ENCODE results near the gene EMP1. TPM values are rescaled to one million over a fixed set of nuclear protein-coding genes. Genes with fewer than 3 reads are reported as not detected.

Gene EMP1
- total RNA-seq, 1 experiment from 2014 or later, result 248 TPM

DNA sequence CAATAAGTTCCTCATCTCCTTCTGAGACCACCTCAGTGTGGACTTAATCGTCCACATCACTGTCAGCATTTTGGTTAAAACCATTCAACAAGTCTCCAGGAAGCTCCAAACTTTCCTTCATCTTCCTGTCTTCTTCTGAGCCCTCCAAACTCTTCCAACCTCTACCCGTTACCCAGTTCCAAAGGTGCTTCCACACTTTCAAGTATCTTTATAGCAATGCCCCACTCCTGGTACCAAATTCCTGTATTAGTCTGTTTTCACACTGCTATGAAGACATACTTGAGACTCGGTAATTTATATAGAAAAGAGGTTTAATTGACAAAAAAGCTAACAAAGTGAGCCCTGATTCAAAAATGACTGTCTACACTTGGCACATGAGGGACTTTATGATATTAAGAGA is 22.8 kb downstream of the EMP1 start:
- no peak for DNase-seq (ENCODE audit: low read depth)

DNA sequence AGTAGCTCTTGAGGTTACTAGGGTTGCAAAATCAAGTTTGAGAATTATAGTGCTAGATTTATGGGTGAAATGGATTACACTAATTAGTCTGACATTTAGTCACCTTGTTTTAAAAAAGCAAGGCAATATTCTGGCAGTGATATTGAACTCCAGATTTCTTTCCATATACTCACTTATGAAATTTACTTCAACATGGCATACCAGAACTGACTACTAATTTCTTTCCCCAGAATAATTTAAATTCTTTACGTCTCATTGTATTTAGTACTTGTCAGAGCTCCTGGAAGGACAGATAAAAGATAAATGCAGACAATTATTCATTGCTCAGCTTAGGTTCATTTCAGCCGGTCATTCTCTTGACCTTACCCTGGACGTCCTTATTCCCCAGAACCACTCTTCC is 24.3 kb downstream of the EMP1 start:
- no peak for DNase-seq (ENCODE audit: low read depth)

DNA sequence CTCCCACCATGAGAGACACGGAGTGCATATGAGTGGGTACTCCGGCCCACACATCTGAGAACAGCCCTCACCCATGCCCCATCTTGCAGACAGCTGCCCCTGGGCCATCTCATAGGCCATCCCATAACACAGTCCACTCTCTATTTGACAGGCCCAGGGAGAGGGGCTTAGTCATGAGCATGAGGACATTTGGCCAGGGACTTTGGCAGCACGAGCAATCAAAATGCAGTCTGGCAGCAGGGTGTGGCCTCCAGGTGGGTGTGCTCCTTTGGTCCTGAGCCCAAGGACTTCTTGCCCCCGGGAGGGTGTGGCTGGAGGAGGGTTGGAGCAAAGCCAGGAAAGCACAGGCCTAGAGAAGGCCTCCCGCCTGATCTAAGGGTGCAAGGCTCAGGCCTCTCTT is 25.6 kb downstream of the EMP1 start:
- DNase-seq (ENCODE audit: low read depth), result no peak

DNA sequence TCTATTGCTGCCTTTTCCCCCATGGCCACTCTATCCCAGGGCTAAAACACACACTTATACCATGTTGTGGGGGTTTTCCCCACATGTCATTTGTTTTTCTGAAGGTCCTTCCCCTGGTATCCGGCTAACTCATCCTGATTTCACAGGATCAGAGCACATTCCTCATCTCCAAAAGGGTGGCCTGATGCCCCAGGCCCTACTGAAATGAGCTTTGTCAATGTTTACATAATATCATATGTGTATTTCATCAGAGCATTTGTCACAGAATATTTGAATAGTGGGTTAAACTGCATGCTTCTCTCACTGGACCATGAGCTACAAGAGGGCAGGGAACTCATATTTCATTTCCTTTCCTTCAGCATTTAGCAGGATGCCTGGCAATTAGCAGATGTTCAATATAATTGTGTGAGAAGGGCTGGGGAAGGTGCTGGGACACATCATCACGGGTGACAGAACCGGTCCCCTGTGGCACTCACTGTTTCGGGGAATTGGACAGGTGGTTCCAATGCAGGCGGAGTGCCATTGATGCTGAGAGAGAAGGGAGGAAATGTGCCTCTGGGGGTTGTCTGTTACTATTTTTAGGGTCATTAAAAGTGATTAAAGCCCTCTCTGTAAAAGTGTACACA is 26.8 kb downstream of the EMP1 start:
- DNase-seq (ENCODE audit: low read depth), result peak; percentile 87

DNA sequence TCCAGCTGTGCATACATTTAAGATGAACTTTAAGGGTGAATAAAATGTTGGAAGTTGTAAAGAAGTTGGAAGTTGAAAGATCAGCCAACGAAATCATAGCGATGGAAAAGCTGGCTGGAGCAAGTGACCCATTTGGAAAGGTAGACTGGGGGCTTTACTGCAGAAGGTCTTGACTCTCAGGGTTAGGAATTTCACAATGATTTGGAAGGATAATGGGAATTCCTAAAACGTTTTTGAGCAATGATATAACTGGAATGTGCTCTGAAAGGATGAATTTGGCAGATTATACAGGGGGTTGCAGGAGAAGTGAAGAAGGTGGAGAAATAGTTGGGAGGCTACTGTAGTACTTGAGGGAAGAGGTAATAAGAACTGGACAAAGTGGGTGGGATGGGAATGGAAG is 27.4 kb downstream of the EMP1 start:
- DNase-seq (ENCODE audit: low read depth), result no peak

DNA sequence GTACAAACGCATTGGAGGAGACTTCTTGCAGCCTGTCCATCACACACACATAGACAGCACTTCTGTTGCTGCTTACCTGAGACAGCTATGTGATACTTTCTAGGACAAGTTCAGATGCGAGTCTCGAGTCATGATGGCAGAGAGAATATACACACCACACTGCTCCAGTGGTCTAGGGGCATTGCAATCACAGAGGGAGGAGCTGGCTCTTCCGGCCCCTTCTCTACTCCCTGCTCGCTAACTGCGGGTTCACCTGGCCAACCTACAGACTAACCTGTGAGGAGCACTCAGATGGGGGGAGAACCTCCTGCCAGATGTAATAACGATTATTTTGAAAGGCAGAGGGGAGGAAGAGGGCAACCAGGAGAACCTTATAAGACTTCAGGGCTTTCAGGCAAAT is 30.7 kb downstream of the EMP1 start:
- no peak for DNase-seq (ENCODE audit: low read depth)

DNA sequence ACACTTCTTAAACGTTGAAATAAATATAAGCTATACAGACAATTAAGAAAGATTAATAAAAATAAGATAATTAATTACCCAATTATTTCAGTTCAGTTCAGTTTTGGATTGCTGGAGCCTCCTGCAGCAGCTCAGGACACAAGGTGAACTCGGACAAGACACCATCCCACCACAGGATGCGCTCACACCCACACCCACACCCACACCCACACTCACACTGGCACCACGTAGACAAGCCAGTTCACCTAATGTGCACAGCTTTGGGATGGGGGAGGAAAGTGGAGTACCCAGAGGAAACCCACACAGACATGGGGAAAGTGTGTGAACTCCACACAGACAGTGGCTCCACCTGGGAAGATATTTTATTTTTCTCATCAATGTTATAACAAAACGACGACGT is 32.1 kb downstream of the EMP1 start:
- no peak for DNase-seq (ENCODE audit: low read depth)

DNA sequence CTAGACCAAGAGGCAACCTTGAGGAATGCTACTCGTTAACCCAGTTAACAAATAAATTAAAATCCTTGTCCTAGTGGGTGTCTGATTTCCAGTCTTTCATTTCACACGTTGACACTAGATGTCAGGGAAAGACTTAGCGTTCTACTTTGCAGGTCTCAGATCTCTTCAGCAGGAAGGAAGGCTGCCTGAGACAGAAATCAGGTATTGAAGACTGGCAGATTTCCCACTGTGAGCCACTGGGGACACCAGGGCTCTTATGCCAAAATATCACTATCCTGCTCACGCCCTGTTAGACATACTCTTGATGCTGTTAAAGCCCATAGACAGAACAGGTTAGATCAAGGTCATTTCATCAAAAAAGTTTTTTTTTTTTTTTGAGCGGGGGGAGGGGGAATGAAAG is 33.0 kb downstream of the EMP1 start:
- no peak for DNase-seq (ENCODE audit: low read depth)

DNA sequence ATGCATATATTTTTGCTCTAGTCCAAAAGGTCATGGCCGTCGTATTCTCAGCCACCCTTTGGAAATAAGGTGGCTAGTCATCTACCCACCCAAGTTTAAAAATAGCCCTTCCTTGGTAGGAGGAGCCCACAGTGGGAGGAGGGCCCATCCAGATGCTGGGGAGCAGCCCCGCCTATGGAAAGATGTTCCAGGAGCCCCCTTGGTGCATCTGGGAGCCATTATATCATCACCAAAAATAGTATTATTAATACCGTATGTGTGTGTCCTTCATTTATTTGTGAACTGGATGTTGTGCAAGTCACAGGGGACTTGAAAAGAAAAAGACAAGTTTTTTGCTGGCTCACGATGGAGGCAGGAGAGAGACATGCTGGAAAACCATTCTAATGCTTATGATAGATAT is 34.0 kb downstream of the EMP1 start:
- DNase-seq (ENCODE audit: low read depth), result no peak

DNA sequence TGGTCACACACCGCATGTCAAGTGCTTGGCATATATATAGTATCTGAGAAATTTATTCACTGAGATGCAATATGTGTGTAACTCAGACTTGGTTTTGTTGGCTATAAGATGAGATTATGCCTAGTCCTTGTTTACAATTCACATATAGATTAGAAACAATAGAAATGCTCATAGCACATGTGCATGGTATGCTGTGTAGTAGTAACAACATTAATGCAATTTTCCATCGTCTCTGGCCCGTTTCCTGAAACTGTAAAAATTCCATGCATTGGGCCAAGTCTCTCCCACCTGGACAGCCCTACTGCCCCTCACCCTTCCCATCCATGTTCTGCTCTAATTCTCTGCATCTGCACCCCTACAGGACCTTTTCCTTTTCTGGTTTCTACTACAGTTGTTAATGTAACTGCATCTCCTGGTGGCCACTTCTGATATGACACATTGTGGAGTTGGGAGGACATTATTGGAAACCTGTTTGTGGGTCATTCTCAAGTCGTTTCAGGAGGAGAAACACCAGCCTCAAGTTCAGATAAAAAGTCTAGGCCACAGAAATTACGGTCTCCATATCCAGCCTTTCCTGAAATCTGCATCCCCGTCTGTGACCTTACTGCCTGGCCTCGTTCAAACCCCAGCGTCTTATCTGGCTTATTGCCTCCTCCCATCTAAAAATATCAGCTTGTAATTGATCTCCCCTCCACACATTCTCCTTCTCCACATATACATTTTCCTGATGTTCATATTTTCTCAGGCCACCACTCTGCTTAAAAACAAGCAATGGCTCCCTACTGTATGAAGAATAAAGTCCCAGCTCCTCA is 37.5 kb downstream of the EMP1 start:
- peak; percentile 66 for DNase-seq (ENCODE audit: low read depth)

DNA sequence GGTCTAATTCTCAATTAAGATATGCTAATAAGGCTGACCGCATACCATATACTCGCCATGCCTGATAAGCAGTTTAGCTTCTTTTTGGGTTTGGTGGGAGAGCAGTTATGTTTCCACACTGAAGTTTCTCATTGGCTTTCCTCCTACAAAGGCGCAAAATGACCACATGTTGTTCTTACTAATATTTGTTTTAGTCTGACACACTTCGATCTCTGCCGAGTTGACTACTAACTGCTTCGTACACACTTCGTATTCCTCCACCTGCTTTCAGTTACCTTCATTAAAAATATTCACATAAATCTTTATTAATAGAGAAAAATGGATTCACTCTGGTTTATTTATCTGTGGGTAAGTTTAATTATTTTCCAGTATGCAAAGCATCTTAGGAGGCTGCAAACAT is 41.7 kb downstream of the EMP1 start:
- no peak for DNase-seq (ENCODE audit: low read depth)

DNA sequence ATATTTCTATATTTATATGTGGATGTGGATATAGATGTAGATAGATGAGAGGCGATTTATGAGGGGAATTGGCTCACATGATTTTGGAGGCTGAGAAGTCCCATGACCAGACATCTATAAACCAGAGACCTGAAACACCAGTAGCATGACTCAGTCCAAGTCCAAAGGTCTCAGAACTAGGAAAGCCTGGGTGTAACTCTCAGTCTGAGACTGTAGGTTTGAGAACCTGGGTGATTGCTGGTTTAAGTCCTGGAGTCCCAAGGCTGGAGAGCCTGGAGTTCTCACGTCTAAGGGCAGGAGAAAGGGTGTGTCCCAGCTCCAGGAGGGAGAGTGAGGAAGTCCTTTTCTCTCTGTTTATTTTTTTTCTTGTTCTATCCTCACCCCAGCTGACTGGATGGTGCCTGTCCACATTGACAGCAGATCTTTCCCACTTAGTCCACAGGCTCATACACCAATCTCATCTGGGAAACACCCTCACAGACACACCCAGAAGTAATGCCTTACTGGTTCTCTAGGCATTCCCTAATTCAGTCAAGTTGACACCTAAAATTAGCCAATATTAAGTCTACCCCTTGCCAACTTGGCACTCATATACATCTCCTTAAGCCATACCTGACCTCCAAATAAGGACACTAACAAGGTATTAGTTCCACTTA is 45.4 kb downstream of the EMP1 start:
- DNase-seq (ENCODE audit: low read depth), result peak; percentile 25

DNA sequence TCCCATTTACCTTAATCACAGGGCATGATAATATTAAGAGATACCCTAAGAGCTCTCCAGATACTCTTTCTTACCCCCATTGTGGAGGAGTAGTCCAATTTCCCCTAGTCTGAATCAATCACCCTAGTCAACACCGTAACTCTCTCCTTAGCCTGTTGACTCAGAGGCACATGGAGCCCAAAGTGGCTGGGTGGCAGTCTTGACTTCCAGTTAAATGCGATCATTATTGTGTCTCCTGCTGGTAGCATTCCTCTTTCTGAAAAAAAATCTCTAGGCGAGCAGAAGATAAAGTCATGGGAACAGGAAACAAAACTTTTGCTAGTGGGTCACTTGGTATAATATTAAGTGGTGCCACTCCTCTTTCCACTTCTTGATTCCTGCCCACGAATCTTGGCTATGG is 46.4 kb downstream of the EMP1 start:
- no peak for DNase-seq (ENCODE audit: low read depth)

DNA sequence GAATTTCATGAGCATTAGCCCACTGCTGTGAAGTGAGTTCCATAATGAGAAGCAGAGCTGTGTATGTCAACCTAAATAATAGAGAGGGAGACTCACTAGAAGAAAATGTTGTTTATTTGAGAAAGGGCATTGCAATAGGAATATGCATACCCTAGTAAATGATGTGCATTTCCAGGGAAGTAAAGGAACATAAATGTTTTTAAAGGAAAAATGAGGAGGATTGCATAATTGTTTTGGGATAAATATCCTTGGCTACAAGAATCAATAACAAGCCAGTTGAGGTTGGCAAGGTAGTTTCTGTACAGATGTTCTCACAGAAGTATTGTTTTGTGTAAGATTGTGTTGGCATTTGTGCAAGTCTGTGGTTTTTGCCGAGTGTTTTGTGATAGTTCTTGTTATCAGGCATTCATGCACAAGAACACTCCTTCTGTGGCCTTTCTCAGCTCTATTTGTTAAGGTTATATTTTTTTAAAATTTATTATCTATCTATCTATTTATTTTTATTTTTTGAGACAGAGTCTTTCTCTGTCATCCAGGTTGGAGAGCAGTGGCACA is 47.1 kb downstream of the EMP1 start:
- no peak for DNase-seq (ENCODE audit: low read depth)

DNA sequence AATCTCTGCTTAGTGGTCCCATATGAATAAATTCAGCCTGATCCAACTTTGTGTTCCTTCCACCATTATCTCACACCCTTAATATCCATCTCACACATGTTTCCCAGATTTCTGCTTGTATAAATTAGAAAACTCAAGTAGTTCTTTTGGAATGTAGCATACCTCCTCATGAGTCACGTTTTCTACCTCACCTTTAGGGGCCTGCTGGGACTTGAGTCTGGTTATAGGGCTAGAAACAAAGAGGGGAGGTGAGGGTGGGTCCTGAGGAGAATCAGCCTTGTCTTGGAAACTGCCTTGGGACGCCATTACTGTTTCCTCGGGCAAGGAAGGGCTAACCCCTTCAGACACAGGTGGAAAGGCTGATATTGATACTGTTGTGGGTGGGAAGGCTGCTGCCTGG is 51.1 kb downstream of the EMP1 start:
- DNase-seq (ENCODE audit: low read depth), result no peak

DNA sequence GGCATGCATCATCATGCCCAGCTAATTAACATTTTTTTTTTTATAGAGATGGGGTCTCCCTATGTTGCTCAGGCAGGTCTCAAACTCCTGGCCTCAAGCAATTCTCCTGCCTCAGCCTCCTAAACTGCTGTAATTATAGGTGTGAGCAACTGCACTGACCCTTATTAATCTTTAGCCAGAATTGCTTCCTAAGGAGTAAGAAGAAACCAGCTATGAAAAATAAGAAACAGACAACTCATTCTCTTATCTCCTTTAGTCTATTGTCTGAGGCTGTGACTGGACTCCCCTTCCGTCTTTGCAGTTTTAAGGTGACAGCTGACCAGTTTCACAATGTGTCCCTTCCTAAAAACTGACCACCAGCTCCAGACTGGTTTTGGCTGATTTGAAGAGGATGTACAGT is 52.4 kb downstream of the EMP1 start:
- no peak for DNase-seq (ENCODE audit: low read depth)

DNA sequence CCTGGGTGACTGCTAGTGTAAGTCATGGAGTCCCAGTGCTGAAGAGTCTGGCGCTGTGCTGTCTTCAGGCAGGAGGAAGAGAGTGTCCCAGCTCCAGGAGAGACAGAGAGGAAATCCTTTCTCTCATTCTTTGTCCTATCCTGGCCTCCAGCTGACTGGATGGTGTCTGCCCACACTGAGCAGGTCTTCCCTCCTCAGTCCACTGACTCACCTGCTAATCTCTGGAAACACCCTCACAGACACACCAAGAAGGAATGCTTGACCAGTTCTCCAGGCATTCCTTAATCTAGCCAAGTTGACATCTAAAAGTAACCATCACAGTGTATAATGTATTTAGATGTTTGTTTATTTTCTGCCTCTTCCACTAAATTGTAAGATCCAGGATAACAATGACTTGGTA is 53.9 kb downstream of the EMP1 start:
- peak; percentile 77 for DNase-seq (ENCODE audit: low read depth)

DNA sequence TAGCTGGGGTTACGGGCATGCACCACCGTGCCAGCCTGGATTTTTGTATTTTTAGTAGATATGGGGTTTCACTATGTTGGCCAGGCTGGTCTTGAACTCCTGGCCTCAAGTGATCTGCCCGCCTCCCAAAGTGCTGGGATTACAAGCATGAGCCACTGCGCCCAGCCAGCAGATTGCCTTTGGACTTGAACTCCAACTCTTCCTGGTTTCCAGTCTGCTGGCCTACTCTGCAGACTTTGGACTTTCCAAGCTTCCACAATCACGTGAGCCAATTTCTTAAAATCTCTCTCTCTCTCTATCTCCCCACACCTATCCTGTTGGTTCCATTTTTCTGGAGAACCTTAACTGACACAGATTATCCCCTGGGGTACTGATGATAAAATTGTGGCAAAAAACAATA is 55.0 kb downstream of the EMP1 start:
- DNase-seq (ENCODE audit: low read depth), result no peak

DNA sequence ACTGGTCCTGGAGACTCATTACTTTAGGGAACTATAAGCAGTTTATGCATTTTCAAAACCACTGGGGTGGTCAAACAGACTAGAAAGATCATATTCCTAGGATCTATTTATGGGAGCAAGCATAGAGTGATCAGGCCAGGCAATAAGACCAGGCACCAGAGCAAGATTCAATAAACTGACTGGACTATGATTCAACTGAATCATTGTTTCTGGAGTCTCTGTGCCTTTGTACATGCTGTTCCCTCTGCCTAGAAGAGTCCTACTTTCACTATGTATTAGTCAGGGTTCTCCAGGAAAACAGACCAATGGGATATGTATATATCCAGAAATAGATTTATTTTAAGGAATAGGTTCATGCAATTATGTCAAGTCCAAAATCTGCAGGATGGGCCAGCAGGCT is 55.5 kb downstream of the EMP1 start:
- no peak for DNase-seq (ENCODE audit: low read depth)

DNA sequence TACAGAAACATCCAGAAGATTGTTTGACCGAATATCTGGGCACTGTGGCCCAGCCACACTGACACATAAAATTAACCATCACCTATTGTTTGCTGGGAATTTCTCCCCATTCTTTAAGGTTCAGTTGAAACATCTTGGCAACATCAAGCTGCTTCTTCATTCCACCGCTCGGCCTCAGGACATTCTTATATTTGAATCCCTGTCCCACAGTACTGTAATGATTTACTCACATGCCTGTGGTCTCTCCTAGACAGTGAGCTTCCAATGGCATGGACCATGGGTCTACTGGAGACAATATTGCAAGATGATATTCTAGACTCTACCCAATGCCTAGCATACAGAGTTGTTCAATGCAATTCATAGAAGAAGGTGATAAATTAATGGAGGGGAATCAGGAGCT is 56.1 kb downstream of the EMP1 start:
- no peak for DNase-seq (ENCODE audit: low read depth)

DNA sequence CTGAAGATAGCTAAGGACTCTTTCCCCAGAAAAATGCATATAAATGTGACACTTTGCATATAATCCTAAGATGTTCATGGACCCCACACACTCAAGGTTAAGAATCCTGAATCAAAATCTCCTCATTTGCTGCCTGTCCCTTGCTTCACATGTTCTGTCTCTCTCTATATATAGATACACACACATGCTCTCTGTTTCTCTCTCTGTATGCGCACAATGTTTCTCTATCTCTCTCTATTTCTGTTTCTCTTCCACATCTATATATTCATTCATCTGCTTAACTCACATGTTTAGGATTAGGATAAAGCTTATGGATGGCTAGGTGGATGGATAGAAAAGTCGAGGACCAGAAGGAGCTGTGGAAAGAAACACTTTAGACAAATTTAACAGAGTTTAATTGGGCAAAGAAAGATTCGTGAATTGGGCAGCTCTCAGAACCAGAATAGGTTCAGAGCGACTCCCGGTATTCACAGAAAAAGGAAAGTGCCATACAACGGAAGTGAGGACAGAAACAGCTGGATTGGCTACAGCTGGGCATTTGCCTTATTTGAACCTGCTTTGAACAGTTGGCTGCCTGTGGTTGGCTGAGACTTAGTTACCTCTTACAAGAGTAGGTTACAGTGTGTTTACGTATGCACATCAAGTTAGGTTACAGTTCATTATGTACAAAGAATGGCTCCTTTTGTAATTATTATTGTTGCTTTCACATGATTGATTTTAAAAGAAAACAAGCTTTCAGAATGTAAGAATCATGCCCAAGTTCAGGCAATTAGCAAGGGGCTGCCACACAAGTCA is 57.6 kb downstream of the EMP1 start:
- DNase-seq (ENCODE audit: low read depth), result no peak
